Activated T-helper 9 cell treated with anti-CD3 and anti-CD28 coated beads, Interleukin-2, amount 50 U/mL, for 16 hours (primary cell): ENCODE measurements around the gene NPW.

Experiments used
- DNase-seq: peaks from one replicate; pipeline ENCODE4 v3.0.0-alpha.2; 2020; ENCODE audit warnings: low read depth

The NPW gene

DNA sequence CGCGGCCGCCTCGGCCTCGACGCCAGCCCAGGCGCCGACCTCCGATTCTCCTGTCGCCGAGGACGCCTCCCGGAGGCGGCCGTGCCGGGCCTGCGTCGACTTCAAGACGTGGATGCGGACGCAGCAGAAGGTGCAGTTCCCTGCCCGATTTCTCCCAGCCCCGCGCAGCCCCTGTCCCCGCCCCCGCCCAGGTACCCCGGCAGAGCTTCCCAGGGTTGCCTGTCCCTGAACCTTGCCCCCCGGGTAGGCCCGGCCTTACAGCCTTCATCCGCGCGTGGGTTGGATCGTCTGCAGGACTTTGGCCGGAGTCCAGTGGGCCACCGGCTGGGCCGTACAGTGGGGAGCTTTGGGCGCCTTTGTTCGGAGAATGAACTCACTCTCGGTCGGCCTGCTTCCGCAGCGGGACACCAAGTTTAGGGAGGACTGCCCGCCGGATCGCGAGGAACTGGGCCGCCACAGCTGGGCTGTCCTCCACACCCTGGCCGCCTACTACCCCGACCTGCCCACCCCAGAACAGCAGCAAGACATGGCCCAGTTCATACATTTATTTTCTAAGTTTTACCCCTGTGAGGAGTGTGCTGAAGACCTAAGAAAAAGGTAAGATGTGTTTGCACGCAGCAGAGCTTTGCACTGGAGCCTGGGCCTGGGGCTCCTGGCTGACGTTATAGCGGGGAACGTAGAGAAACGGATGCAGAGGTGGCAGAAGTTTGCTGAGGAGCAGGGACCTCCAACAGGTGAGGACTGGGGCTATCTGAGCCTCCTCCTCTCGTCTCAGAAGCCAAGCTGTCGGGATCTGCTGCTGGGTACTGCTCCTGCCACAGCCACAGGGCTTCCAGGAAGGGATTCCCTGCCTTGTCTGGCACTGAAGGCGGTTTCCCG, 35.0 kb upstream of the NPW start:
- no peak for DNase-seq

- no peak for DNase-seq
Observed at GRCh38 chr16:1985466-1986150, 34.0 kb upstream of the NPW start.

- DNase-seq, result no peak
Observed at GRCh38 chr16:1987198-1987597, 32.4 kb upstream of the NPW start.

- DNase-seq, result no peak
Observed at GRCh38 chr16:1989209-1990100, 30.1 kb upstream of the NPW start, which contains the start of gene SYNGR3. Gene SYNGR3 (plus strand): TSS chr16:1989970. CDS start chr16:1990103, 133 bp downstream.

GRCh38 chr16:1990101-1990350, 29.6 kb upstream of the NPW start:
- no peak for DNase-seq

GRCh38 chr16:1990351-1991134, 29.0 kb upstream of the NPW start:
- no peak for DNase-seq

DNA sequence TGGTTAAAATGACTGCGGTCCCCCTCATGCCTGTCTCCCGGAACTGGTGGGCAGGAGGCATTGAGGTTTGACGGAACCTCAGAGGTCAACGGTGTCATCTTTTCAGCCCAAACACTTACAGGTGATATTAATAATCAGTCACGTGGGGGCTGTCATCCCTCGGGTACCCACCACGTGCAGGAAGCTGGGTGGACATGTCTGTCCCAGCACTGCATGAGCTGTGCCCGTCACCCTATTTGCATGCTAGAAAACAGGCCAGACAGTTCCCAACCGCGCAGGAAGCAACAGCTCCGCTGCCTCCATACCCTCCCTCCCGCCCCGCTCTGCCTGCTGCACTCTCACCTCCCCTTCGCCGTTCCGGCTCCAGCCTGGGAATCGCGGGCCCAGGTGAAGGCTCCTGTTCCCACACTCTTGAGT, 28.4 kb upstream of the NPW start:
- no peak for DNase-seq

GRCh38 chr16:1991588-1991947, 28.0 kb upstream of the NPW start:
- no peak for DNase-seq

- DNase-seq, result peak; percentile 99
Observed at GRCh38 chr16:1991948-1992703, 27.5 kb upstream of the NPW start.

- DNase-seq, result no peak
Observed at GRCh38 chr16:1992704-1993317, 26.8 kb upstream of the NPW start.

DNA sequence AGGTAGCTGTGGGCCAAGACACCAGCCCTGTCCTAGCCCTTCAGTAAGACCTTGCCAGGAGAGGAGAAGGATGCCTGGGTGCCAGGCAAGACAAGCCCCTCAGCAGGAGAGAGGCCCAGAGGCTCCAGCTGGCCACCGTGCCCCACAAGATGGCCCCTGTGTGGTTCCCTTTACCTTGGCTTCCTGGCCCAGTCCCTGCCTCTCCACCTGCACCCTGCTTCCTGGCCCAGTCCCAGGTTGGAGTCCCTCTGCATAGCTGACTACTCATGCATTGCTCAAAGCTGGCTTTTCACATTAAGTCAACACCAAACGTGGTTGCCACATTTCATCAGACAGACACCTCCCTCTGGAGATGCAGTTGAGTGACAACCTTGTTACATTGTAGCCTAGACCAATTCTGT, 25.9 kb upstream of the NPW start:
- DNase-seq, result no peak

- DNase-seq, result no peak
Observed at GRCh38 chr16:1997494-1998359, 21.9 kb upstream of the NPW start.

DNA sequence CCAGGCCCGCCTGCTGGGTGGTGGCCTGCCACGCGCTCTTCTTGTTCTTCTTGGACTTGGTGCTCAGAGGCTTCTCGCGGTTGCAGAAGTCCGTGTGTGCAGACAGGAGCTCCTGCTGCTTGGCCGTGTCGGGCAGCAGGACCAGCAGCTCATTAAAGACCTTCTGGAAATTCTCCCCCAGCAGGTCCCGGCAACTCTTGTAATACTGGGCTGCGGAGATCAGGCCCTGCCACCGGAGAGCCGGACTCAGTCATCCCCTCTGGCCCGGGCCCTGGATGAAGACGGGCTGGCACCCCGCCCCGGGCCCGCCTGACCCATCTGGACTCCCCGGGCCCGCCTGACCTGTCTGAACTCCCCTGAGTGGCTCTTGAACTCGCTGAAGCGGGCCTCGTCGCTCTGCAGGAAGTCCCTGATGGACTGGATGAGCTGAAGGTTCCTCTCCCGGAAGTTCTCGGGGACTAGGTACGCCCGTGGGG, 21.2 kb upstream of the NPW start:
- DNase-seq, result no peak

GRCh38 chr16:1998852-1999801, 20.5 kb upstream of the NPW start:
- DNase-seq, result no peak

- no peak for DNase-seq
Observed at GRCh38 chr16:1999866-2000514, 19.6 kb upstream of the NPW start.

DNA sequence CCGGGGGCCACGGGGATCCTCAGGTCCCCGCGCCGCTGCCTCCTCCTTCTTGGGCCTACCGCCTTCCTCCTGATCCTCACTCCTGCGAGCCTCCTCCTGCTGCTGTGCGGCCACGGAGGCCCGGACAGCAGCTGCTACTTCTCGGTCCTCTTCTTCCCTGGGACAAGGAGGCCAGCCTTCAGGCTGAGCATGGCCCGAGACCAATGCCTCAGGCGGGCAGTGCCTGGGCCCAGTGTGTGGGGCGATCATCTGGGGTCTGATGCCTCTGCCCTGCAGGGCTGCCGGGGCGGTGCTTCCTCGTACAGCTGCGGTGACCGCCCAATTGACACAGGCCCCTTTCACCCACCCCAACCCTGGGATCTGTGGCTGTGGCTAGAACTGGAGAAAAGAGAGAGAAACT, 18.6 kb upstream of the NPW start:
- no peak for DNase-seq

DNA sequence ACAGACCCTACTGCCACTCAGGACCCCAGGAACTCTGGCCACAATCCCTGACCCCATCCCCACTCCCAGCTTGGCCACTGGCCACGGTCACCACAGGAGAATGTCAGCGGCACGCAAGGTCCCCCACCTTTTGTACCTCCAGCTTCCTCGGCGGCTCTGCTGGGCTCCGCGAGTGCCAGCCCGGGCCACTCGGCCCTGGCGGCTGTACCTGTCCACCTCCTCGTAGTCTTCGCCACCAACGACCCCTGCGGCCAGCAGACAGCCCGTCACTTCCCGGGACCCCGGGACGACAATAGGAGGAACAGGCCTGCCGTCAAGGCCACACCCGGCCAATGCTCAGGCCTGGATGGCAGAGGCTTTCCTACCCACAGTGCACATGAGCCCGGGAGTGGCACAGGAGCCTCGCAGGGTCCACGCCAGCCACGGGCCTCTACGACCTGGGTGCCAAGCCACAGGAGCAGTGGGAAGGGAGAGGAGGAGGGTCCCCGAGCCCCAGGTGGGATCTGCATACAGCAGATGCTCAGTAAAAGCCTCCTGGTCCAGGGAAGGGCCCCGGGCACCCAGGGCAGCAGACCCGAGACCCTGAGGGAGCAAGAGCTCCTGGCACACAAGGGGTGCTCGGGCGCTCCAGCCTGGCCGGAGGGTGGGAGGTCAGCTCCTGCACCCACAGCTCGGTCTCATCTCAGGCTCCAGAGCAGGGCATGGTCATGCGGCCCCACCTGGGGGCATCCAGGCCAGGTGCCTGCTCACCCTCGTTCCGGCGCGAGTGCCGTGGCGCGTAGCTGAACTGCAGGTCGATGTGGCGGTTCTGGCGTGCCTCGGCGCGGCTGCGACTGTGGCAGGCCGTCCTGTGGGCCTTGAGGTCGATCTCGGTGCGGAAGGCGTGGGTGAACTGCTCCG, 17.9 kb upstream of the NPW start:
- DNase-seq, result no peak
